Measurements from ENCODE around the gene DYSF.

DYSF gene

DNA sequence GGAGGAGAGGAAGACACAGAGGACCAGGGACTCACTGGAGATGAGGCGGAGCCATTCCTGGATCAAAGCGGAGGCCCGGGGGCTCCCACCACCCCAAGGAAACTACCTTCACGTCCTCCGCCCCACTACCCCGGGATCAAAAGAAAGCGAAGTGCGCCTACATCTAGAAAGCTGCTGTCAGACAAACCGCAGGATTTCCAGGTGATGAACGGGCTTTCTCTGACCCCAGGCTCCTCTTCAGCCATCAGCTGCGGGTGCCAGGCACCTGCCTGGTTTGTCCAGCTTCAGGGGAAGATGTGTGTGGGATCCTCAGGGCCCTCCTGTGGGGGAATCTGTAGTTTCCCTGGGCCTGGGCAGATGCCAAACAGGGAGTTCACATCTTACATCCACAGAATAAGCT, 60.4 kb downstream of the DYSF start:
- no peak for DNase-seq (ENCODE audit: low read depth)

DNA sequence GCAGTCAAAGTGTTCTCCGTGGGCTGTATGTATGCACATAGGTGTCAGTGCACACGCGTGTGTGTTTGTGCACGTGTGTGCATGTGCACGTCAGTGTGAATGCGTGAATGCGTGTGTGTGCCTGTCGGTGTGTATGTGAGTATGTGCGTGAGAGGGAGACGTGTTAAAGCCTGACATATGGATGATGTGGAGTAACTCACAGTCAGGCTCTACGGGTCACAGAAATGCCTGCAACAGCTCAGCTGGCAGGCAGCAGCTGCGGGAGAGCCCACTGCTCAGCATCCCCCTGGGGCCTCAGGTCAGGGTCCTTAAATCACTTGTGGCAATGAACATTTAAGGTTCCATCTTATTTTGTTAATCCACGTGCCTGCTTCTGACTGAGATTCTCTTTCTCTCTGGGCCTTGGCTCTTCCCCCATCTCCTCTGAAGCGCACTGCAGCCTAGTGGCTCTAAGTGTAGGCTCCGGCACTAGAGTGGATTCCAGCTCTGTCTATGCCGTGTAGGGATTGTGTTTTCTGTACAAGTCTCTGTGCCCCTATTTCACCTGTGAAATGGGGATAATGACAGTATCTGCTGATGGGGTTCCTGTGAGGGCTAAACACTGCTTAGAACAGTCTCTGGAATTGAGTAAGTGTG, 63.0 kb downstream of the DYSF start:
- no peak for DNase-seq (ENCODE audit: low read depth)
- no peak overlapping the region for H3K4me3 ChIP-seq (ENCODE audit: low read depth, low read length)

More for the DNA sequence above, 60.4 kb downstream of the DYSF start:
- no peak overlapping the region for H3K4me3 ChIP-seq (ENCODE audit: low read depth, low read length)

DNA sequence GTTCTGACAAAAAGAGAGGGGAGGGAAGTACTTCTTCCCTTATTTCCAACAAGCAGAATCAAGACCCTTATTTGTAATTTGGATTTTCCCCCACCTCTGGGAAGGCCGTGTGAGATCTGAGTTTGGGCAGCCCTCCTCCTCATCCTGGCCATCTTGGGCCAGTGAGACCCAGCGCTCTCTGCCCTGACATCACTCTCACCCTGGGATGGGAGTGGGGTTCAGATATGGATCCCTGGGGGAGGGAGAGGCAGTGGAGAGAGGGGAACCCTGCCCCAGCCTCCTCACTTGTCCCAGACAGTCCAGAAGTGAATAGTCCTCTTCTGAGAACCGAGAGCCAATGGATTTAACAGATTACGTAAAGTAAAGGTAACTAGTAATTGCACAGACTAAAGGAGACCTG, 64.5 kb downstream of the DYSF start:
- no peak overlapping the region for H3K4me3 ChIP-seq (ENCODE audit: low read depth, low read length)
- DNase-seq (ENCODE audit: low read depth), result no peak

GRCh38 chr2:71521436-71521950, 68.1 kb downstream of the DYSF start:
- no peak for DNase-seq (ENCODE audit: low read depth)
- no peak overlapping the region for H3K4me3 ChIP-seq (ENCODE audit: low read depth, low read length)

GRCh38 chr2:71524476-71524875, 71.1 kb downstream of the DYSF start:
- no peak for DNase-seq (ENCODE audit: low read depth)
- H3K4me3 ChIP-seq (ENCODE audit: low read depth, low read length), result no peak overlapping the region

DNA sequence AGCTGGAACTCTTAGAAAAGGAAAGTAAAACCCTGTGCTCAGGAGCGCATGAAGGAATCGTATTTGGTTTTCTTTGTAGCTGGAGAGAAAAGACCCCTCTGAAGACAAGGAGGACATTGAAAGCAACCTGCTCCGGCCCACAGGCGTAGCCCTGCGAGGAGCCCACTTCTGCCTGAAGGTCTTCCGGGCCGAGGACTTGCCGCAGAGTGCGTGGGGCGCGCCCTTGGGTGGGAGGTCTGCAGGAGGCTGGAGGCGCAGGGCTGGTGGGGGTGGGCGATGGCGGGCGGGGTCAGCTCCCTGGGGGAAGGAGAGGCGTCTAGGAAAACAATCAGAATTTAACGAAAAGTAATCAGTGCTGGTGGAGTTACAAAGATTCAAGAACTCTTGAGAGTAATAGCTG, 72.8 kb downstream of the DYSF start:
- DNase-seq (ENCODE audit: low read depth), result no peak
- no peak overlapping the region for H3K4me3 ChIP-seq (ENCODE audit: low read depth, low read length)

- H3K4me3 ChIP-seq (ENCODE audit: low read depth, low read length), result no peak overlapping the region
These were observed 73.6 kb downstream of the DYSF start for GRCh38 chr2:71526975-71527374.

DNA sequence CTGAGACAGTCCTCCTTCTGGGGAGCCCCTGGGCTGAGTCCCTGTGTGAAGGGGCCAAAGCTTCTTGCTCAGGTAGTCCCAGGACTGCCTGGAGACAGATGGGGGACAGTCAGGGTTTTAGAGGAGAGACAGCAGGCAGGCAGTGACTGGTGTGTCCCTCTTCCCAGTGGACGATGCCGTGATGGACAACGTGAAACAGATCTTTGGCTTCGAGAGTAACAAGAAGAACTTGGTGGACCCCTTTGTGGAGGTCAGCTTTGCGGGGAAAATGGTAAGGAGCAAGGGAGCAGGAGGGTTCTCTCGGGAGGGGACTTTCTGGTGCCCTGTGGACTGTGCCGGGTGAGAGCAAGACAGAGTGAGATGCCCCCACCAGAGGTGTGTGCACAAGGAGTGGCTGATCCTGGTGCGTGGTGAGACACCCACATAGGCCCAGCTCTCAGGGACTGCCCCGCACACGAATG, 74.8 kb downstream of the DYSF start:
- no peak overlapping the region for H3K4me3 ChIP-seq (ENCODE audit: low read depth, low read length)
- no peak for DNase-seq (ENCODE audit: low read depth)

More at GRCh38 chr2:71526975-71527374, 73.6 kb downstream of the DYSF start:
- DNase-seq (ENCODE audit: low read depth), result no peak

DNA sequence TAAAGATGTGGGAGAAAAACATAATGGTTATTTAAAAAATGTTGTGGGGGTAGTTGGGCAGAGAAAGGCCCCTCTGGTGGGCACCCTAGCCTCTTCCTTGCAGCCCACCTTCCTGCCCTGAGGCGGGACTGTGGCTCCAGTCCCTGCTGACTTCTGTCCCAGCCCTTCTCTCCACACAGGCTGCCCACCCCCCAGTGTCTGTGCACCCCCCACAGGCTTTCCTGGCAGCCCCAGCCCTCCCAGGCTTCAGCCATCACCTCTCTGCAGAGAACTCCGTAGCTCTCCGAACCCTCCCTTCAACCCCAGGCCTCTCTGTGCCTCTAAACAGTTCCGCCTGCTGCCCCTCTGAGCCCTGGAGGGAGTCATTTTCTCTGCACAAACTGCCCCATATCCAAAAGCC, 75.4 kb downstream of the DYSF start:
- no peak overlapping the region for H3K4me3 ChIP-seq (ENCODE audit: low read depth, low read length)
- DNase-seq (ENCODE audit: low read depth), result no peak

DNA sequence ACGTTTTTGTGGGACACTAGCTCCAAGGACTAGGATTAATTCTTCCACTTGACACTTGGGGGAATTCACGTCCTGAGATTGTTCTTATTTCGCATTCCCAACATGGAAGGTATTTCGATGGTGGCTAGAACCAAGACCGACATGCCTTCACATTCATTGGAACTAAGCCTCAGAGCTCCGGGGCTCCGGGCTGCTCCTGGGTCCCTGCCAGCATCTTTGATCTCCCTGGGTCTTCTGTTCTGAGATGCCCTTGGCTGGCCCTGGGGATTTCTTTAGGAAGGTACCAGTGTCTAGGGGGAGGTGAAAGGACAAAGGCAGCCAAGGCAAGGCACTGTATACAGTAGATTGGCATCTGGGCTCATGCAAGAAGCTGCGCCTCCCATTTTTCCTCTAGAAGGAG, 76.8 kb downstream of the DYSF start:
- DNase-seq (ENCODE audit: low read depth), result no peak
- no peak overlapping the region for H3K4me3 ChIP-seq (ENCODE audit: low read depth, low read length)

DNA sequence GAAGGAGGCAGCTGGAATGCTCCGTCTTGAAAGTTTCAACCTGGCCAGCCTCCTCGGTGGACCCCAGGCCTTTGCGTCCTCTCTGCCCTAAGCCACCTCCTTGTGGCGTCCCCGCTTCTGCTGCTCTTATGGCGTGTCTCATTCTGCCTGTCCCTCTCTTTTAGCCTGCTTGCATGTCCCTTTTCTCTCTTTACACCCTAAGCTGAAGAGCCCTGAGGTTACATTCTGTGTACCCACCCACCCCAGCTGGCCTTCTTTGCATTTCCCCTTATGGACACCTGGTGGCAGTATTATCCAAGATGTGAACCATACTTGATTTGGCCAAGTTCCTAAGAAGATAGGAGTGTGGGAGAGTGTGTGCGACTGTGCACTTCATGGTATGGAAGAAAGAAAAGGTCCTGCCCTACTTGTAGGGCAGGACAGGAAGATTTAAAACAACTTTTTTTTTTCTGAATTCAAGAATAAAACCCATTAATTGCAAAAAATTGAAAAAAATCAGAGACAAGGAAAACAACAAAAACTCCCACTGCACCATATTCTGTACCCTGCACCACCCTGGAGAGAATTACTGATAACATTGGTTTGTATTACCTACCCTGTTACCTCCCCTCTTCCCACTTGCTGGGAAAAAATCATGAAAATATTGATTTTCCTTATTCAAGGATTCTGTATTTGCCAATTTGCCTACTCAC, 77.4 kb downstream of the DYSF start:
- H3K4me3 ChIP-seq (ENCODE audit: low read depth, low read length), result no peak overlapping the region
- no peak for DNase-seq (ENCODE audit: low read depth)

DNA sequence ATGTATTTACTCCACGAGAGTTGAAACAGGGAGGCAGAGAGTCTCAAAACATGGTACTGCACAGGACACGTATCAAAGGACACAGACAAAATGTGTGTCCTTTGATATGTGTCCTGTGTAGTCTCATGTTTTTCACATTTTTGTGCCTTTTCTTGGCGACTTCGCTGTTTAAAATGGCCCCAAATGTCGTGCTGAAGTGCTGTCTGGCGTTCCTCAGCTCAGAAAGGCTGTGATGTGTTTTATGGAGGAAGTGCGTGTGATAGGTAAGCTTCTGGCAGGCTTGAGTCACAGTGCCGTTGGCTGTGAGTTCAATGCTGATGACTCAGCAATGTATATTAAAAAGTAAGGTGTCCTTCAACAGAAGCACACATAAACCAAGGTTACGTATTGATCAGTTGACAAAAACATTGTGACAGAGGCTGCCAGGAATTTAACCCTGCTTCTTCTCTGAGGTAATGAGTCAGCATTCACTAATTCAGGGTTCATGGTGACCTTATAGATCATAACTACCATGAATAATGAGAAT, 78.2 kb downstream of the DYSF start:
- DNase-seq (ENCODE audit: low read depth), result no peak

DNA sequence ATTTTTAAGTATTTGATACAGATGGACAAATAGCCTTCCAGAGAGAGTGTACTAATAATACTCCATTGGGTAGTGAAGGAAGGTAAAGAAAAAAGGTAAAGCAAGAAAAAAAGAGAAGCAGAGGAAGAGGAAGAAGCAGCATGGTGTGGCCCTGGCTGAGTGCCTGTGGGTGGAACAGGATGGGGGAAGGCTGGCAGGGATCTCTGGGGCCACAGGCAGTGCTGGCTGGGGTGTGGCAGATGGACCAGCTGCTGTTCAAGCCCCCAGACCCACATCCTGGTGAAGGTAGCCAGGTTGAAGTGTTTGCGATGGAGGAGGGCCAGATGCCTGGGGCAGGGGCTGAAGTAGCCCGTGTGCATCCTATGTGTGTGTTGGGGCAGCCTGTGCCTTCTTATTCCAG, 79.0 kb downstream of the DYSF start:
- no peak for DNase-seq (ENCODE audit: low read depth)
- no peak overlapping the region for H3K4me3 ChIP-seq (ENCODE audit: low read depth, low read length)

More for the DNA sequence above, 78.2 kb downstream of the DYSF start:
- H3K4me3 ChIP-seq (ENCODE audit: low read depth, low read length), result no peak overlapping the region

GRCh38 chr2:71534201-71534600, 80.8 kb downstream of the DYSF start:
- no peak for DNase-seq (ENCODE audit: low read depth)
- no peak overlapping the region for H3K4me3 ChIP-seq (ENCODE audit: low read depth, low read length)

DNA sequence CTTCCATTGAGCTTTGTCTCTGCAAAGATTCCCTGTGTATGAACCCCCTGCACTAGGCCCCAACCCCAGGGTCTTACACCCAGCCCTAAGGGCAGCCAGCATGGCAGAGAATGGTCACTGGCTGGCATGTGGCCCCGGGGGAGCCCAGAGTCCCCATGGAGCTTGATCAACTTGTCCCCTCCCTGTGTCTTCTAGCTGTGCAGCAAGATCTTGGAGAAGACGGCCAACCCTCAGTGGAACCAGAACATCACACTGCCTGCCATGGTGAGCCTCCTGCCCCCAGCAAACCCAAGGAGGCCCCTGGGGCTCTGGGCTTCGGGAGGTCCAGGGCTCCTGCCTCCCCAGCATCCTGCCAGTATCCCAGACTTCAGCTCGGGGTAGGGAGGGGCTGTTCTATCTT, 81.5 kb downstream of the DYSF start:
- H3K4me3 ChIP-seq (ENCODE audit: low read depth, low read length), result no peak overlapping the region
- no peak for DNase-seq (ENCODE audit: low read depth)

GRCh38 chr2:71535526-71535925, 82.2 kb downstream of the DYSF start:
- H3K4me3 ChIP-seq (ENCODE audit: low read depth, low read length), result no peak overlapping the region
- DNase-seq (ENCODE audit: low read depth), result no peak

- DNase-seq (ENCODE audit: low read depth), result no peak
- H3K4me3 ChIP-seq (ENCODE audit: low read depth, low read length), result no peak overlapping the region
These were observed 82.9 kb downstream of the DYSF start for GRCh38 chr2:71536226-71536671.

DNA sequence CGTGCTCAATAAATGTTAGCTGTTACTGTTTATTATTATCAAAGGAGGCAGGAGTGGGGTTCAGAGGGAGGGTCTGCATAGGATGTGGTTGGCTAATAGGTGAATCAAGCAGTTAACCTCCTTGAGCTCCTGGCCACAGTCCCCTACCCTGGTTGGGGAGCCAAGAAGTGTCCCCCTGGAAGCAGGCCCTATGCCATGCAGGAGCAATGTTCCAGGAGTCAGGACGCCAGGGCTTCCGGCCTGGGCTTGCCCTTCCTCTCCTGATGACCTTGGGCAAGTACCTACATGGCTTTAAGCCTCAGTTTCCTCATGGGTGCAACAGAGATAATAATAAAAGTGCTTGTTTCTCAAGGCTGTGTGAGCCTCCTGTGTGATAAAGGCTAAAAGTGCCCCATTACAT, 84.9 kb downstream of the DYSF start:
- no peak overlapping the region for H3K4me3 ChIP-seq (ENCODE audit: low read depth, low read length)
- DNase-seq (ENCODE audit: low read depth), result no peak

DNA sequence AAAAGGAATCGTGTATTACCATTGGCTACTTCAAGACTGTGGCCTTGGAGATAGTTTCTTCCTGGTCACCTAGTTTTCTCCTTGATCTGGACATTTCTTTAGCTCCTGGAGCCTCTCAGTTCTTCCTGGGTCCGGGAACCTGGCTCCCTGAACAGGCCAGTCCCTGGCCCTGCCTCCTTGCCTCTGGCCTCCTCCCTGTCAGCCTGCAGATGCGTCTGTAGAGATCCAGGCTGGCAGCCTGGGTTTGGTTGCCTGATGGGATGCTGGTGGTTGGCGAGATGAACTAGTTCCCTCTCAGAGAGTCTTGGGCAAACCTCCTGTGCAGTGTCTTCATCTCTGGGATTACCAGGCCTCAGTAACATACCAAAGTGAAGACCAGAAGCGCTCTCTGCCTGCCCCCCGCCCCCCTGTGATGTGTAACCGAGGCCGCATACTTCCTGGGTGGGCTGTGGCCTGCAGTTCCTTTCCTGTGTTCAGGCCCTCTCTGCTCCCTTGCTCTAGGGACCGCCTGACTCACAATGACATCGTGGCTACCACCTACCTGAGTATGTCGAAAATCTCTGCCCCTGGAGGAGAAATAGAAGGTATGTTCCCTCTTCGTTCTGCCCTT, 85.4 kb downstream of the DYSF start:
- DNase-seq (ENCODE audit: low read depth), result no peak
- no peak overlapping the region for H3K4me3 ChIP-seq (ENCODE audit: low read depth, low read length)

DNA sequence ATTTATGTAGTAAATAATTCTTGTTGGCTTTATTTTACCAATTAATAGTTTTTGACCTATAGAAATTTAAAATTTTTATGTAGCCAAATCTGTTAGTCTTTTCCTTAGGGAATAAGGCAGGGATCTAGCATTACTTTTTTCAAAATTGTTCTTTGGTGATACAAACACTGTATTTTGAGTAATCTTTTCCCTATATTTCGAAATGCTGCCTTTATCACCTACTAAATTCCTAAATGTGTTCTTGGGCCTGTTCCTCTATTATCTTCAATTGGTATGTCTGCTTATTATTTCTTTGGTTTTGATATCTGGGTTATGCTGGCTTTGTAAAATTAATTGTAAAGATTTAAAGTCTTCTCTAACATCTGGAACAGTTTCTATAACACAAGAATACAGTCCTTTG, 87.5 kb downstream of the DYSF start:
- no peak for DNase-seq (ENCODE audit: low read depth)
- H3K4me3 ChIP-seq (ENCODE audit: low read depth, low read length), result no peak overlapping the region

All from skeletal muscle cell (primary cell).